NCI-H2171 (cell line): ENCODE measurements around the gene LZTS2.
A peak's percentile ranks its signal among the peaks of the same experiment; 100 is the strongest.

ENCODE experiments used
- DNase-seq: peaks from one replicate; lab custom pipeline; 2025; lab: John Stamatoyannopoulos, UW

LZTS2 gene

DNA sequence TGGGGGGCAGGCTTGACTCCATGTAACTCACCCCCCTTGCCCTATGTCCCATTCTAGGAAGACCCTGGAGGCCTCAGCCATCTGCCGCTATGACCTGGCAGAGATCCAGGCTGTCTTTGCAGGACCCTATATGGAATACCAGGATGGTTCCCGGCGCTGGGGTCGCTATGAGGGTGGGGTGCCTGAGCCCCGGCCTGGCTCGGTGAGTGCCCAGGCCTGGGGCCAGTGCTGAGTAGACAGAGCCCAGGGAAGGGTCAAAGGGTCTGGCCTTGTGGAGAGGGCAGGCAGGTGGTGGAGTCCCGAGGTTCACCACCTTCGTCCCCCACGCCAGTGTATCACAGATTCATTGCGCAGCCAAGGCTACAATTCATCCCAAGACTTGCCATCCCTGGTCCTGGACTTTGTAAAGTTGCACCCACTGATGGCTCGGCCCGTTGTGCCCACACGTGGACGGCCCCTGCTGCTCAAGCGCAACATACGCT, 19.8 kb upstream of the LZTS2 start:
- no peak for DNase-seq

DNA sequence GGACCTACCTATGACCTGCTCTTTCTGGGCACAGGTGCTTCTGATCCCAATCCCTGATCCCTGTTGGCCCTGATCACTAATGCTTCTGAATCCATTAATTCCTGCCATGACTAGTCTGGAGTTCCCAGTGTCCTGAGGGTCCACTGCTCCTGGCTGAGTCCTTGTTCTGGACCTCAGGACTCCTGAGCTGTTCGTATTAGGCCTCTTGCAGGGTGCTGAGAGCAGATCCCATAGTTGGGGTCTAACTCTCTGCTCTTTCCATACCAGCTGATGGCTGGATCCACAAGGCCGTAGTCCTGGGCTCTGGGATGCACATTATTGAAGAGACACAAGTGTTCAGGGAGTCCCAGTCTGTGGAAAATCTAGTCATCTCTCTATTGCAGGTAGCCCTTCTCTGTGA, 19.3 kb upstream of the LZTS2 start:
- DNase-seq = no peak

DNA sequence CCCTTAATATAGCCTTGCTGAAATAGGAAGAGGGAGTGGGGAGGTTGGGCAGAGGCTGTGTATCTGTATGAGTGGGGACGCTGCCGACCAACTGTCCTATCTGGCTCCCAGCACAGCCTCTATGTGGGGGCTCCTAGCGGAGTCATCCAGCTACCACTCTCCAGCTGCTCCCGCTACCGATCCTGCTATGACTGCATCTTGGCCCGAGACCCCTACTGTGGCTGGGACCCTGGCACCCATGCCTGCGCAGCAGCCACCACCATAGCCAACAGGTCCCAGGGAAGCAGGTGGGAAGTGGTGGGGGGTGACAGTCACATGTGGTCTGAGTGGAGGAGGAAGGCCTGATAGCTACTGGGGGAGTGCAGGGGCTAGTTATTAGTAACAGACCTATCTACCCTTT, 18.9 kb upstream of the LZTS2 start:
- no peak for DNase-seq

DNA sequence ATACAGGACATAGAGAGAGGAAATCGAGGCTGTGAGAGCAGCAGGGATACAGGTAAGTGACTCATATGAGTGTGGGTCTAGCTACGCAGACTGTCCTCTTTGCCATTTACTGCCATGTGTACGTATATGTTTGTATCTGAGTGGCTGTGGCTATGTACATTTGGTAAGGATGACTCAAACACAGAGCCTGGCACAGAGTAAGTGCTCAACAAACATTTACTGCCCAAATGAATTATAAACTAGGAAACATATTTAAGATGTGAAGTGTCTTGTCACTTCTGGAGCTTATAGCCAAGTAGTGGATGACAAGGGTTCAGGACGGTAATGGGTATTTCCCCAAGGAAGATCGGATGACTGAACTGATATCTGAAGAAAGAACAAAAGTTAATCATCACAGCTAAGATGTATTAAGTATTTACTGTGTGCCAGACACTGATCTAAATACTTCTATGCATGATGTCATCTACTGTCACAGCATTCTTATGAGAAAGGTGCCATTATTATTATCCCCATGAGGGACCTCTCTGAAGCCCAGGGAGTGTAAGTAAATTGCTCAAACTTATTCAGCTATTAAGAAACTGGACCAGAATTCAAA, 18.3 kb upstream of the LZTS2 start:
- DNase-seq = no peak

DNA sequence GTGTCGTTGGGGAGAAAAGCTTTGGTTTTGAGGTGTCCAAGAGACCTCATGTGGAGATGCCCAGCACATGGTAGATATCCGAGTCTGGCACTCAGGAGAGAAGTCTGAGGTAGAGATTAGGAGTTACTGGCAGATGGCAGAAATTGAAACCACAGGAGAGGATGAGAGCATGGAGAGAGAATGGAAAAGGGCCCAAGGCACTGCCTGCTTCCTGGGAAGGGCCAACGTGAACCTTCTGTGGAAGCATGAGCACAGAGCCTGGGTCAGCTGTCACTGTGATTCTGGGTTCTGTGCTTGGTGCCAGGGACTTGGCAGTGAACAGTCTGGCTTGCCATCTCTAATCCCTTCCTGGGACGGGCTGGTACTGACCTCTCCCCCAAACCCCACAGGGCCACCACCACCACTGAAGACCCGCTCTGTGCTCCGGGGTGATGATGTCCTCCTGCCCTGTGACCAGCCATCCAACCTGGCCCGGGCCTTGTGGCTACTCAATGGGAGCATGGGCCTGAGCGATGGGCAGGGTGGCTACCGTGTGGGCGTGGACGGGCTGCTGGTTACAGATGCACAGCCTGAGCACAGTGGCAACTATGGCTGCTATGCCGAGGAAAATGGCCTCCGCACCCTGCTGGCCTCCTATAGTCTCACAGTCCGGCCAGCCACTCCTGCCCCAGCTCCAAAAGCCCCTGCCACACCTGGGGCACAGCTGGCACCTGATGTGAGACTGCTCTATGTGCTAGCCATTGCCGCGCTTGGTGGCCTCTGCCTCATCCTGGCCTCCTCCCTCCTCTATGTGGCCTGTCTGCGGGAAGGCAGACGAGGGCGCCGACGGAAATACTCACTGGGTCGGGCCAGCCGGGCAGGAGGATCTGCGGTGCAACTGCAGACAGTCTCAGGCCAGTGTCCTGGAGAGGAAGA, 16.4 kb upstream of the LZTS2 start:
- no peak for DNase-seq

DNA sequence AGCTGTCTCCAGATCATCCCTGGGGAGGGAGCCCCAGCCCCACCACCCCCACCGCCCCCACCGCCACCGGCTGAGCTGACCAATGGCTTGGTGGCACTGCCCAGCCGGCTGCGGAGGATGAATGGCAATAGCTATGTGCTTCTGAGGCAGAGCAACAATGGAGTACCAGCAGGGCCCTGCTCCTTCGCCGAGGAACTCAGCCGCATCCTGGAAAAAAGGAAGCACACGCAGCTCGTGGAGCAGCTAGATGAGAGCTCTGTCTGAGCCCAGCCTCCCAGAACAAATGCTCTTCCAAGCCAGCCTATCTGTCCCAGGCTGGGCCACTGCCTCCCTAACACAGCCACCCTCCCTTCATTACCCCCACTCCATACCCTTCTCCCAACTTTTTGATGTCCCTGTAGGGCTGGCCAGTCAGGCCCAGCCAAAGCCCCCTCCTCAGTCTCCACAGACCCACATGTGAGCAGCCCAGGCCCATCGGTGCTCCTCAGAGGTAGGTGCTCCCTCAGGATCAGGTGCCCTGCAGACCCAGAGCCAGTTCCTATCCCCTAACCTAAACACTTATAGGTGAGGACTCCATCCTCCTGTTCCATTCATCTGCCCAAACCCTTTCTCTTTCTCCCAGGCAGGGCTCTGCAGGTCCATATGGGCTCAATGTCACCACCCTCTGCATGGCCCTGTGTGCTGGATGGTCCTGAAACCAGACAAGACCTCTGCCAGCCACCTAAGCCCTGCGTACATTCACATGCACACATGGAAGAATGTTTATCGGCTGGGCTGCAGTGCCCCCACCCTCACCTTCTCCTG, 15.5 kb upstream of the LZTS2 start:
- DNase-seq = no peak

DNA sequence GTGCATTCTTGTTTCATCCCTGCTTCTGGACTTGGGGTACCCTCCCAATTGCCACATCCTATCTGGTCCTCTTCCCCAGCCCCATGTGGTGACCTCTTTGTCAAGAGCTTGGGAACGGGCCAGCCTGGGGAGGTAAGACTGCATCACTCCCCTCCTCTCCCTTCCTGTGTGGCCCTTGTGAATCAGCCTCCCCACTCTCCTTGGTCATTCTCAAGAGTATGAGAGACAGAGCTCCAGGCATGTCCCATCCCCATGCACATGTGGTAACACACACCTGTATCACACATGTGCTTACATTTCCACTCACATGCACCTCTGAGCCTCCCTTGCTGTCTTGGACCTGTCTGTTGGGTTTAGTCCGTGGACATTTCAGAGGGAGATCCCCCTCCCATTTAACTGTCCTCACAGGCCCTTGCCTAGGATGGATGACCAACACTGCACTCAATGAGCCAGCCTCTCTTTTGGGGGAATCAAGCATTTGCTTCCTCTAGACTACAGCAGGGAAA, 14.9 kb upstream of the LZTS2 start:
- DNase-seq = no peak

DNA sequence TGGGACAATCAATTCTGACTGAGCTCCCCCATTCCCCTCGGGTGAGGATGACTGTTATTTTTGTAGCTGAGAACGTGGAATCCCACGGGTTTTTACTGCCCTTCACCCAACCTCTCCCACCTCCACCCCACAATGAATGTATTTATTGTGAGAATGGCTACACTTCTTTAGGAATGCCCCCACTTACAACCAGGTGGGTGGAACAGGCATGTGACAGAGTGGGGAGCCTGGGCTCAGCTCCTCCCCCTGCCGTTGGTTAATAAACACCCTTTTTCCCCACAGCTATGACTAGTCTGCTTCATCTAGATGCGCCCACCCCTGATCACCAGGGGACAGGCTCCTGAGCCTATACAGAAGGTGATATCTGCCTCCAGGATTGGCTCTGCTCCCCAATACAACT, 14.3 kb upstream of the LZTS2 start:
- no peak for DNase-seq

DNA sequence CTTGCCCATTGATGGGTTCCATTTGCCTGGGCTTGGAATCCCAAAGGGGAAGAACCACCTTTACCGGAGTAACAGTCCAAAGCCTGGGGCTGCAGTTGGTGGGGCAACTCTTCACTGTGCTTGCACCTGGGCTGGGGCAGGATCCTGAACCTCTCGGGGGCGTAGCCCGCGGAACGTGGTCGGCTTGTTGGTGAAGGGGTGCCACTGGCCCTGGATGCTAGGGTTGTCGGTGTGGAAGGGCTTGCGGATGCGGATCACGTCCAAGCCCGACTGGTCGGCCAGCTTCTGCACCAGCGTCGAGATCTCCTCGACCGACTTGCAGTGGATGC, 13.0 kb upstream of the LZTS2 start:
- DNase-seq = no peak

DNA sequence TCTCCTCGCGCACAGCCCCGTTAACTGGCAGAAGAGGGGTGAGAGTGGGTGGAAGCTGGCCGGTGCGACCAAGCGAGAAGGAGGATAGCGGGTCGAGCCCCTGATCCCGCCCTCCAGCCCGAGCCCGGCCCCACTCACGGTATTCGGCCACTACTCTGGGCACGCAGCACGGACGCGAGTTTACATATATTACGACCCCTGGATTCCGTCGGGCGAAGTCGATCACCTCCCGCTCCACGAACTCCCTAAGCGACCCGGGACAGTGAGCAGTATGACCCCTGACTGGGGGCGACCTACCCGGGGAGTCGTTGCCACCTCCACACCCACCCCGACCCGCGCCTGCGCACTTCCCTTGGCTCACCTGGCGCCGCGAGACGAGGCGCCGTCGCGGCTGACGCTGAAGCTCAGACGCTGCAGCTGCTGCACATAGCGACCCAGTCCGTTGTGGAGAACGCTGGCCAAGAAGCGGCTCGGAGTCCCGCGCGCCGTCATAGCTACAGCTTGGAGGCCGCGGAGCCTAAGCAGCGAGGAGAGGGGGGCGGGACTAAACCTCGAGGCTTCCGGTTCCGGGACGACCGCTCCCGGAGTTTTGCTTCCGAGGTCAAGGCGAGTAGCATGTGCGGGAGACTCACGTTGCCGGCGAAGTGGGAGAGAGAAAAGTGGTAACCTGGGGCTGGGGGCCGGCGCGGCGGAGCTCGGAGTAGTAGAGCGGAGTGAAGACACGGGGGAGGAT, 12.5 kb upstream of the LZTS2 start, which contains the start of the genes MRPL43 and TWNK:
TSS of gene MRPL43 (minus strand) at position 546 of the 733 bp plus-strand sequence. CDS start at position 492, 54 bp downstream.
TSS of gene TWNK (plus strand) at position 592 of the 733 bp plus-strand sequence. CDS start 668 bp downstream, outside the sequence.
- peak; percentile 51 for DNase-seq

DNA sequence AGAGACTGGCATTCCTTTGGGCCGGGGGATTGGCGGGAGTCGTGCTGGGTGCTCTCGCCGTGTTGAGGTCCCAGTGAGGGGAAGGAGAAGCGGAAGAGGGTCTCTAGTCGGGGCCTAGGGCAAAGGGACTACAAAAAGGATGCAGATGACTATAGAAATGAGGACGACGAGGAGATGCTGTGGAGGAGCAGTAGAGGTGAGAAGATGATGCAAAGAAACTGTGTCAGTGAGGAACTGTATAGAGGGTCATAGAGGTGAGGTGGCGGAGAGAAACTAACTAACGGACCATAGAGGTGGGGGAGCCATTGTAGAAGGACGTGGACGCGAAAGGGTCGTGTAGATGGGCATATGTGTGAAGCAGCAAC, 11.9 kb upstream of the LZTS2 start:
- DNase-seq = no peak

DNA sequence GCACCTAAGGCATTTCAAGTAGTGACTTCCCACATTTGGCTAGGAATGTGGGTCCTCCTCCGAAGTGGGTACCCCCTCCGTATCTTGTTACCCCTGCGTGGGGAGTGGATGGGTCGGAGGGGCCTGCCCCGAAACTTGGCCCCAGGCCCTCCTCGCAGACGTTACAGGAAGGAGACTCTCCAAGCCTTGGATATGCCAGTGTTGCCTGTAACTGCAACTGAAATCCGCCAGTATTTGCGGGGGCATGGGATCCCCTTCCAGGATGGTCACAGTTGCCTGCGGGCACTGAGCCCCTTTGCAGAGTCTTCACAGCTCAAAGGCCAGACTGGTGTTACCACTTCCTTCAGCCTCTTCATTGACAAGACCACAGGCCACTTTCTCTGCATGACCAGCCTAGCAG, 11.4 kb upstream of the LZTS2 start:
- no peak for DNase-seq

DNA sequence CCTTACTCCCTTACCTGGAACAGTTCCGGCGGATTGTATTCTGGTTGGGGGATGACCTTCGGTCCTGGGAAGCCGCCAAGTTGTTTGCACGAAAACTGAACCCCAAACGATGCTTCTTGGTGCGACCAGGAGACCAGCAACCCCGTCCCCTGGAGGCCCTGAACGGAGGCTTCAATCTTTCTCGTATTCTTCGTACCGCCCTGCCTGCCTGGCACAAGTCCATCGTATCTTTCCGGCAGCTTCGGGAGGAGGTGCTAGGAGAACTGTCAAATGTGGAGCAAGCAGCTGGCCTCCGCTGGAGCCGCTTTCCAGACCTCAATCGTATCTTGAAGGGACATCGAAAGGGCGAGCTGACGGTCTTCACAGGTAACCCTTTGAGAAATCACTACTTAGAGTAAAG, 10.5 kb upstream of the LZTS2 start:
- DNase-seq = no peak

DNA sequence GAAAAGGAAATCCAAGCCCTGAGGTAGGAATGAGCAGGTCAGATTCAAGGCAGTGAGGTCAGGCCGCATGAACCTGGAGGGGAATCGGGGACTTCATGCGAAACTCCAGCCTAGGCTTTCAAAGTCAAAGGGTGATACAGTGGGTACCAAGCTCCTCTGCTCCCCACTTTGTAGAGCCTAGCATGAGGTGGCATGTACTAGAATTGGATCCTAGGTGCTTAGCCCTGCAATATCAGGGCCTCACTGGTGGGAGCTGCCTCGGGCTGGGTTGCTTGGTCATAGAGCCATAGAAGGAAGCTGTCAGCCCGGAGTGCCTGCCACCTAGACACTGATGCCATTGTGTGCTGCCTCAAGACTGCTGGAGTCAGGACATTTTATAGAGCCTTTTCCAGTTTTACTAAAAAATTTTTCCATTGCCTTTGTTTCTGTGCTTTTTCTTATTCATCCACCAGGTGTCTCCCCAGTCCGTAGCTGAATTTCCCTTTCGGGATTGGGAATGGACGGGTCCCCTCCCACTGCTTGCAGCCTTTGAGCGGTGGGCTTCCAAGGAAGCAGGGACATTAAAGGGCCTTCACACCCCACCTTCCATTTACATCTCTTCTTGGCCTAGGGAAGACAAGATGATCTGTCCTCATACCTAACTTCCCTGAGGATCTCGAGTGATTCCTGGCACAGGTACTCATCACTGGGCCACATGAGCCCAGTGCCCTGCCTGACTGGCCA, 5.5 kb upstream of the LZTS2 start:
- DNase-seq = no peak

DNA sequence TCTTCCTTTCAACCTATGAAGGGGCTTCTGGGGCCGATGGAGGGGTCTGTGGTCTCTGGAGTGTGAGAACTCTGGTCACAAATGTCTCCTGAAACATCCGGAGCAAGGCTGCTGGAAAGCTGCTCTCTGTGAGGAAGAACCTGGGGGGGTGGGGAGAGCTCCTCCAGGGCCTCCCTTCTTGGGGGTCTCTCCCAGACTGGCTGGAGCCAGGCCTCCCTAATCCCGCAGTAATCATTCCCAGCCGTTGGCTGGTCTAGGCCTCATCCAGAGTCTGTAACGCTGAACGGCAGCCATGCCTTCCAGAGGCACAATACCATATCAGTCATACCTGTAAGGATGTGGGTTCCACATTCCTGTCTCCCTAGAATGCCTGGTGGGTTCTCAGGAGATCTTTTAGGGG, 4.4 kb upstream of the LZTS2 start:
- DNase-seq = no peak

DNA sequence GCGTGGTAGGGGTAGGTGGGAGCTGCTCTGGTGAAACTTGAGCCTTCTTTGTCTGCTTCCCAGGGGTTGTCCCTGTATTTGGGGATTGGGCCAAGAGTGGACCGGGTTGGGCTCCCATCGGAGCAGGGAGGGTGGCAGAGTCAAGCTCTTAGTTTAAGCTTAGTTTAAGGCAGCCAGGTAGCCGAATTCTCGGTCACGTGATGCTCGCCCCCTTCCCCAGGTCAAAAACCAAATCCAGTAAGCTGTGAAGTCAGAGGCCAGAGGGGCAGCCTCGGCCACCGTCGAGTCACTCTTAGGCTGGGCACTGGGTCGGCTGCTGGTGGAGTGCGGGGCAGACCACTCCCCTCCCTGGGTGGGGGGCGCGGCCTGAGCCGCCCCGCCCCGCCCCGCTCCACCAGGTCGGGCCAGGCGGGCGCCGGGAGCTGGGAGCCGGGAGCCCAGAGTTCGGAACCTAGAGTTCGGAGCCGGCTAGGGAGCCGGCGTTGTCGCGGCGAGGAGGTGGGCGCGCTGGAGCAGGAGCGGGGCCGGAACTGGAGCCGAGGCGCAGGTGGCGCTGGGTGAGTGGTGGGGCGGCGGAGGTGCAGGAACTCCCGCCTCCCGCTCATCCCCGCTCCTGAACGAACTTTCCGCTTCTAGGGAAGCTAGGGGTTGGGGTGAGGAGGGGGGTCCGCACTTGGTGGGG, 2.8 kb upstream of the LZTS2 start:
- DNase-seq = no peak

DNA sequence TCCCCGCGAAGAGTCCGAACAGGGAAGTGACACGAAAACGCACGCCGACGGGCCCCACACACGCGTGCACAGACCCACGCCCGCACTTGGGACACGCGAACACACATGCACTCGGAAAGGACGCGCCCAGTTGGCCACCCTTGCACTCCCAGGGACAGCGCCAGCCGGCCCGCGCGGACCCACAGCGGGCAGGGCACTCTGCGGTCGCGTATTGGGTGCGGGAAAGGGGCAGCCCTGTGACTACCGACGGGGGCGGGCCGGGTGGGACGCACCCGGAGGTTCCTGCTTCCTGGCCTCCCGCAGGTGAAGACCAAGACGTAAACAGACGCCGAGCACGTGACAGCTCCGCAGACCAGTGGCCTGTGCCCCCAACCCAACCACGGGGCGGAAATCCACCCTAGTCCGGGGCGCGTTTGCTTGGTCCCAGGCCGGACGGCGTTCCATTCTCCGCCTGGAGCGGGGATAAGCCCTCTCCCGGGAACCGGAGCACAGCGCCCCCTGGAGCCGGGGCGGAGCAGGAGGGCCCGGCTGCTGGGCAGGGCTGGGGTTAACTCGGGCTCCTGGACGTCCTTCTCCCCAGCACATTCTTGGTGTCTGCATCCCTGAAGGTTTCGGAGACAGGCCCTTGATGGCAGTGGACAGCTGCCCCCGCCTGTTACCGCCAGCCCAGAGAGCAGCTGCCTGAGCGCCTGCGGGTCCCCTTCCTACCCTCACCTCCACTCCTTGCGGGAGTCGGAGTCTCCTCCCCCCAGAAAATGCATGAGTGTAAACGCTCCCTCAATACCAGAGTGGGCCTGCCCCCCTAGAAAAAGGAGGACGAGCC, 2.0 kb upstream of the LZTS2 start:
- peak; percentile 30 for DNase-seq

DNA sequence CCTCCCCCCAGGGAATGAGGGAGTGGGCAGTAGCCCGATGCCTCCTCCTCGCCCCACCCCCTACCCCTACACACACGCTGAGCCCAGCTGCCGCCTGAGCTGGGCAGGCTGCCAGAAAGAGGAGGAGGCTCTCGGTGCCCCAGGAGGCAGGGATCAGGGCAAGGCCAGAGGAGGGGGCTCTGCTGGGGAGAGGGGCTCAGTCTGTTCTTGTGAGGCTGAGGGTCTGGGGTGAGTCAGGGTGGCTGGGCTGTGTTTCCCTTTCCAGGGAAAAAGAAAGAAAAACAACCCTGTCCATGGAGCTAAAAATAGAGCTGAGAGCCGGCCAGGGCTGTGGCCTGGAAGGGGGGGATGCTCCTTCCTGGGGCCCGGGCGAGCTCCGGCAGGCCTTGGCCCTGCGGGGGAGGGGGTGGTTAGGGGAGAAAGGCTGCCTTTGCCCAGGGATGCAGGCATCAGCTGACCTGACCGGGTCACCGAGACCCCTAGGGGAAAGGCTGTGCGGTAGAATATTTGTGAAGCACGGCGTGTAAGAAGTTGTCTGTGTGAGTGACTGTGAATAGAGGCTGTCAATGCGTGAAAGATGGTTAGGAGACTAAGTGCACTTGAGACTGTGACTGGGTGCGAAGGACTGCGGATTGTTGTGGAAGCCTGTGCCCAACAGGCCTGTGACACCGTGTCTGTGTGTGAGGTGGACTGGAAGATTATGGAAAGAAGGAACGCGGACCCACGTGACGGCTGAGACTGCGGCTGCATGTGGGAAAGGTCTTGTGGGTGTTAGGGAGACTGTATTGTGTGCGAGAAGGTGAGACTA, 1.2 kb upstream of the LZTS2 start:
- DNase-seq = peak; percentile 72
